NCI-H1417 (cell line): ENCODE results near the gene AMN.
"Not testable (repeated sequence)": the region's sequence is repeated elsewhere in the genome, so short reads cannot be mapped to it uniquely, and the experiment has no call there.

Experiments used
- DNase-seq, 3 experiments: peaks; one replicate each; lab custom pipeline; 2025; lab: John Stamatoyannopoulos, UW

AMN gene

GRCh38 chr14:102911991-102912761, 10.3 kb upstream of the AMN start:
- no peak for DNase-seq

GRCh38 chr14:102913341-102914211, 8.9 kb upstream of the AMN start:
- no peak for DNase-seq

- no peak for DNase-seq
These were observed 7.8 kb upstream of the AMN start for GRCh38 chr14:102914474-102915291.

- no peak for DNase-seq
These were observed 7.0 kb upstream of the AMN start for GRCh38 chr14:102915292-102916110.

- DNase-seq: no peak
These were observed 6.0 kb upstream of the AMN start for GRCh38 chr14:102916347-102917055.

GRCh38 chr14:102917056-102917385, 5.4 kb upstream of the AMN start:
- DNase-seq: no peak

GRCh38 chr14:102917469-102918211, 4.8 kb upstream of the AMN start:
- DNase-seq: peak; percentile 29 to 68 (median 36)

GRCh38 chr14:102918438-102918837, 4.0 kb upstream of the AMN start:
- no peak for DNase-seq

- no peak for DNase-seq
These were observed 2.0 kb upstream of the AMN start for GRCh38 chr14:102920273-102920997.

GRCh38 chr14:102920998-102921304, 1.5 kb upstream of the AMN start:
- DNase-seq: no peak

- DNase-seq: no peak
These were observed 900 bp downstream of the AMN start for GRCh38 chr14:102923201-102923924.

GRCh38 chr14:102923925-102924486, 1.5 kb downstream of the AMN start:
- DNase-seq: no peak

GRCh38 chr14:102924632-102925588, 2.4 kb downstream of the AMN start:
- DNase-seq: no peak

- no peak for DNase-seq
These were observed 3.2 kb downstream of the AMN start for GRCh38 chr14:102925646-102926045.

GRCh38 chr14:102926104-102926503, 3.6 kb downstream of the AMN start:
- DNase-seq: peak in 1 of 3 experiments; percentile 21

GRCh38 chr14:102926840-102927239, 4.4 kb downstream of the AMN start:
- not testable (repeated sequence) for DNase-seq

- no peak for DNase-seq
These were observed 4.9 kb downstream of the AMN start for GRCh38 chr14:102927346-102927877.
